ENCODE data around the gene ADAR.

ADAR gene

GRCh38 chr1:154614901-154615300 lies 6.9 kb upstream of the ADAR start:
- no peak for DNase-seq

GRCh38 chr1:154614247-154614646 lies 6.3 kb upstream of the ADAR start:
- no peak for DNase-seq

GRCh38 chr1:154611150-154611862 lies 3.3 kb upstream of the ADAR start:
- no peak for DNase-seq

GRCh38 chr1:154609398-154610380 lies 1.7 kb upstream of the ADAR start:
- peak; percentile 46 for DNase-seq

GRCh38 chr1:154608397-154609270 lies 648 bp upstream of the ADAR start:
- peak; percentile 66 for DNase-seq

- peak; percentile 56 for DNase-seq
Measured at GRCh38 chr1:154607106-154607608, 829 bp downstream of the ADAR start.

GRCh38 chr1:154605534-154605933 lies 2.5 kb downstream of the ADAR start:
- no peak for DNase-seq

- no peak for DNase-seq
Measured at GRCh38 chr1:154603317-154603716, 4.7 kb downstream of the ADAR start.

GRCh38 chr1:154599658-154600057 lies 8.3 kb downstream of the ADAR start:
- no peak for DNase-seq

GRCh38 chr1:154598871-154599635 lies 8.9 kb downstream of the ADAR start:
- no peak for DNase-seq

GRCh38 chr1:154595621-154596020 lies 12.4 kb downstream of the ADAR start:
- no peak for DNase-seq

GRCh38 chr1:154594811-154595210 lies 13.2 kb downstream of the ADAR start:
- no peak for DNase-seq

- no peak for DNase-seq
Measured at GRCh38 chr1:154593390-154593789, 14.6 kb downstream of the ADAR start.

GRCh38 chr1:154591206-154591605 lies 16.8 kb downstream of the ADAR start:
- no peak for DNase-seq

- no peak for DNase-seq
Measured at GRCh38 chr1:154590756-154591155, 17.2 kb downstream of the ADAR start.

- DNase-seq, result no peak
Measured at GRCh38 chr1:154589780-154590179, 18.2 kb downstream of the ADAR start.

- DNase-seq, result no peak
Measured at GRCh38 chr1:154586641-154587040, 21.3 kb downstream of the ADAR start.

GRCh38 chr1:154586231-154586630 lies 21.8 kb downstream of the ADAR start:
- no peak for DNase-seq

- DNase-seq, result no peak
Measured at GRCh38 chr1:154584267-154584994, 23.6 kb downstream of the ADAR start.

- DNase-seq, result peak; percentile 18
Measured at GRCh38 chr1:154583773-154584172, 24.2 kb downstream of the ADAR start.

- DNase-seq, result no peak
Measured at GRCh38 chr1:154582885-154583284, 25.1 kb downstream of the ADAR start.
